ENCODE measurements around the gene UST. TPM values are rescaled to one million over a fixed set of nuclear protein-coding genes. Genes with fewer than 3 reads are reported as not detected.
"Not testable (repeated sequence)": the region's sequence is repeated elsewhere in the genome, so short reads cannot be mapped to it uniquely, and the experiment has no call there.

UST gene
- total RNA-seq, 1 donor from 2014 or later: 5.2 TPM

GRCh38 chr6:148951662-148952061 is 204.8 kb downstream of the UST start:
- Histone ChIP-seq H3K4me3 (ENCODE audit: low read depth, low read length) (no peak overlapping the region), H3K36me3 (ENCODE audit: control insufficient read depth, insufficient read depth, low read length) (no peaks in the 10 kb centered on the region), H3K27me3 (ENCODE audit: control insufficient read depth, insufficient read depth, low read length) (no peaks in the 10 kb centered on the region)
- no peak for DNase-seq (ENCODE audit: low read depth)
- no peak for TF ChIP-seq CTCF (IDR thresholded peaks at IDR 0.05; ENCODE audit: insufficient read depth, low read length, poor library complexity, severe bottlenecking)

GRCh38 chr6:148952147-148953035 is 205.6 kb downstream of the UST start:
- Histone ChIP-seq H3K4me3 (ENCODE audit: low read depth, low read length) (no peak overlapping the region), H3K27me3 (ENCODE audit: control insufficient read depth, insufficient read depth, low read length) (no peaks in the 10 kb centered on the region), H3K36me3 (ENCODE audit: control insufficient read depth, insufficient read depth, low read length) (no peaks in the 10 kb centered on the region)
- DNase-seq (ENCODE audit: low read depth): no peak
- TF ChIP-seq CTCF (IDR thresholded peaks at IDR 0.05; ENCODE audit: insufficient read depth, low read length, poor library complexity, severe bottlenecking): no peak

- Histone ChIP-seq H3K36me3 (ENCODE audit: control insufficient read depth, insufficient read depth, low read length) (no peaks in the 10 kb centered on the region), H3K27me3 (ENCODE audit: control insufficient read depth, insufficient read depth, low read length) (no peaks in the 10 kb centered on the region), H3K4me3 (ENCODE audit: low read depth, low read length) (no peak overlapping the region)
- no peak for DNase-seq (ENCODE audit: low read depth)
- TF ChIP-seq CTCF (IDR thresholded peaks at IDR 0.05; ENCODE audit: insufficient read depth, low read length, poor library complexity, severe bottlenecking): no peak
Observed at GRCh38 chr6:148954461-148954860, 207.6 kb downstream of the UST start.

- Histone ChIP-seq H3K36me3 (ENCODE audit: control insufficient read depth, insufficient read depth, low read length) (no peaks in the 10 kb centered on the region), H3K27me3 (ENCODE audit: control insufficient read depth, insufficient read depth, low read length) (no peaks in the 10 kb centered on the region), H3K4me3 (ENCODE audit: low read depth, low read length) (no peak overlapping the region)
- no peak for TF ChIP-seq CTCF (IDR thresholded peaks at IDR 0.05; ENCODE audit: insufficient read depth, low read length, poor library complexity, severe bottlenecking)
- no peak for DNase-seq (ENCODE audit: low read depth)
Observed at GRCh38 chr6:148954934-148955333, 208.1 kb downstream of the UST start.

- DNase-seq (ENCODE audit: low read depth): no peak
- no peaks in the 10 kb centered on the region for H3K36me3 ChIP-seq (ENCODE audit: control insufficient read depth, insufficient read depth, low read length)
- no peak overlapping the region for H3K4me3 ChIP-seq (ENCODE audit: low read depth, low read length)
- no peak for TF ChIP-seq CTCF (IDR thresholded peaks at IDR 0.05; ENCODE audit: insufficient read depth, low read length, poor library complexity, severe bottlenecking)
- no peaks in the 10 kb centered on the region for H3K27me3 ChIP-seq (ENCODE audit: control insufficient read depth, insufficient read depth, low read length)
Observed at GRCh38 chr6:148955441-148955840, 208.6 kb downstream of the UST start.

- DNase-seq (ENCODE audit: low read depth); H3K27me3 ChIP-seq (ENCODE audit: control insufficient read depth, insufficient read depth, low read length); H3K4me3 ChIP-seq (ENCODE audit: low read depth, low read length); H3K36me3 ChIP-seq (ENCODE audit: control insufficient read depth, insufficient read depth, low read length): not testable (repeated sequence)
Observed at GRCh38 chr6:148956163-148956562, 209.3 kb downstream of the UST start.
